ENCODE results near the gene DUSP16.

The DUSP16 gene

DNA sequence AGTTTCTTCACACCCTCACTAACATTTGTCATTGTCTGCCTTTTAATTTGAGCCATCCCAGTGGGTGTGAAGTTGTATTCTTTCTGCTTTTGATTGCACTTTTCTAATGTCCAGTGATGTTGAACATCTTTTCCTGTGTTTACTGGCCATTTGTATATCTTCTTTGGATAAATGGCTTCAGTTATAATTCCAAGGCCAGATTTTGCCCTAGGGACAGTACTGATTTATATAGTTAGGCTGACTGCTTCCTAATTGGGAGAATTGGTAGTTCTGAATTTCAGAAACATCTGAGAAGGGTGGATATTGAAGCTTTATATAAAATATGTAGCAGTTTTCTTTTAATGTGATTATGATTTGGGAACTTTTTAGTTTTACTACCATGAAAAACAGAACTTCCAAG lies 108.3 kb downstream of the DUSP16 start:
- no peak for FAIRE-seq
- TF ChIP-seq, protein P1, sequence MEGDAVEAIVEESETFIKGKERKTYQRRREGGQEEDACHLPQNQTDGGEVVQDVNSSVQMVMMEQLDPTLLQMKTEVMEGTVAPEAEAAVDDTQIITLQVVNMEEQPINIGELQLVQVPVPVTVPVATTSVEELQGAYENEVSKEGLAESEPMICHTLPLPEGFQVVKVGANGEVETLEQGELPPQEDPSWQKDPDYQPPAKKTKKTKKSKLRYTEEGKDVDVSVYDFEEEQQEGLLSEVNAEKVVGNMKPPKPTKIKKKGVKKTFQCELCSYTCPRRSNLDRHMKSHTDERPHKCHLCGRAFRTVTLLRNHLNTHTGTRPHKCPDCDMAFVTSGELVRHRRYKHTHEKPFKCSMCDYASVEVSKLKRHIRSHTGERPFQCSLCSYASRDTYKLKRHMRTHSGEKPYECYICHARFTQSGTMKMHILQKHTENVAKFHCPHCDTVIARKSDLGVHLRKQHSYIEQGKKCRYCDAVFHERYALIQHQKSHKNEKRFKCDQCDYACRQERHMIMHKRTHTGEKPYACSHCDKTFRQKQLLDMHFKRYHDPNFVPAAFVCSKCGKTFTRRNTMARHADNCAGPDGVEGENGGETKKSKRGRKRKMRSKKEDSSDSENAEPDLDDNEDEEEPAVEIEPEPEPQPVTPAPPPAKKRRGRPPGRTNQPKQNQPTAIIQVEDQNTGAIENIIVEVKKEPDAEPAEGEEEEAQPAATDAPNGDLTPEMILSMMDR (IDR thresholded peaks at IDR 0.05; ENCODE audit: insufficient read depth, missing control alignments), result no peak

GRCh38 chr12:12453635-12454034 lies 109.0 kb downstream of the DUSP16 start:
- FAIRE-seq (no peak), DNase-seq (ENCODE audit: insufficient read length, low spot score) (no peak)
- TF ChIP-seq, protein P1 (IDR thresholded peaks at IDR 0.05; ENCODE audit: insufficient read depth, missing control alignments), result no peak

More for the DNA sequence above, 108.3 kb downstream of the DUSP16 start:
- DNase-seq (ENCODE audit: insufficient read length, low spot score), result no peak

DNA sequence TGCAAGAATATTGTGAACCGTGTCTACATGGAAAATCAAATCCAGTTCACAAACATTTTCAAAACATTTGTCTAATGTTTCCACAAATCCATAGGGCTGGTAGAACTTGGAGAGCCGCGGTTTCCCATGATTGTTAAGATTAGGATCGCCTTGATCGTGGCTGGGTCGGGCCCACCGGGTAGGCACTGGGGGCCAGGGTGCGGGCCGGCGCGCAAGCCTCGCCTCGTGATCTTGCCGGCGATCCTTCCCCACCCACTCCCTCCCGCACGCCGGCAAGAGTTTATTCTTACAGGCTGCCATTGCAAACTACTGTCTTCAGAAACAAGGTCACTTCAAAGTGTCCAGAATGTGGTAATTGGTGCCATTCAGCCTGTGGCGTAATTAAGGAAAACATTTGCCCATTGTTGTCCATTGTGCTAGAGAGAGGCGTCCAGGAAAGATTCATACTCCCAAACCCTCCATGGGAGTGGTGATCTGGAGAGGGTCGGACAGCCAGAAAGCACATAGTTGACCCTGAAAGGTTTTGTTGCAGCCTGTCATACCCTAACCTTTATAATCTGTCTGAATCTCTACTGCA lies 110.2 kb downstream of the DUSP16 start:
- no peak for FAIRE-seq
- DNase-seq (ENCODE audit: insufficient read length, low spot score), result no peak
- TF ChIP-seq, protein P1 (IDR thresholded peaks at IDR 0.05; ENCODE audit: insufficient read depth, missing control alignments), result no peak

DNA sequence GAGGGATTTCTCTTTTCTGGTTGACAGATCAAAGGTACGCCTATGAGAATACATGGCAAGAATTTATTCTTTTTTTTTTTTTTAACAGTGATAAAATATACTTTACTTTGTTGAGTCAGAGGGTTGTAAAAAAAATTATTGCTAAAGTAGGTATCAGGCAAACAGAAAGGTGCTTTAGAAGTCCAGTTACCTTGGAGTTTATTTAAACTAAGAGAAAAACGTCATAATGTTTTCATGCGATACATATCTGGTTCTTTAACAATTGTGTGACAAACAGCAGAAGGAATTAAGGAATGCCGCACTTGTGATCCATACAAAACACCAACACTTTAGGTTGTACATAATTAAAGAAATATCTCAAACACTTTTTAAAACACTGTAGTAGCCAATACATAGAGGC lies 111.6 kb downstream of the DUSP16 start:
- no peak for DNase-seq (ENCODE audit: insufficient read length, low spot score)
- FAIRE-seq, result no peak
- TF ChIP-seq, protein P1 (IDR thresholded peaks at IDR 0.05; ENCODE audit: insufficient read depth, missing control alignments), result no peak

DNA sequence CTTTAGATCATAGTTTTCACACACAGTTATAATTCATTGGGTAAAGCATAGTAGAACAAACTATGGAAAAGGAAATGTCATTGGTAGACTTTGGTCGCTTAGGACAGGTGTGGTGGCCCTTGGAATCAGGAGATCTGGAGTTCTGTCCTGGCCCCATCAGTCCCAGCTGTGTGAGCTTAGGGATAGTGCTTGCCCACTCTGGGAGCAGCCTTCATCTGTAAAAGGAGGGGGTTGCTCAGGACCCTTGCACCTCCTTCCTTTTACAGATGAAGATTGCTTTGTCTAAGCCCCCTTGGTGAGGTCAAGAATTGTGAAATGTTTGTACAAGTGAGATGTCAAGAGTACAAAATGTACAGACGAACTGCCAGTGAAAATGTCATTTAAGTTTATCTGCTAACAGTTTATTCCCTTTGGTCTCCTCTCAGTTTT lies 112.6 kb downstream of the DUSP16 start:
- DNase-seq (ENCODE audit: insufficient read length, low spot score) (no peak), FAIRE-seq (no peak)
- TF ChIP-seq, protein P1 (IDR thresholded peaks at IDR 0.05; ENCODE audit: insufficient read depth, missing control alignments), result no peak

- FAIRE-seq (no peak), DNase-seq (ENCODE audit: insufficient read length, low spot score) (no peak)
- TF ChIP-seq, protein P1 (IDR thresholded peaks at IDR 0.05; ENCODE audit: insufficient read depth, missing control alignments), result no peak
These were observed 113.1 kb downstream of the DUSP16 start for GRCh38 chr12:12449533-12450025.

GRCh38 chr12:12447837-12448236 lies 114.8 kb downstream of the DUSP16 start:
- TF ChIP-seq, protein P1 (IDR thresholded peaks at IDR 0.05; ENCODE audit: insufficient read depth, missing control alignments), result no peak
- FAIRE-seq (no peak), DNase-seq (ENCODE audit: insufficient read length, low spot score) (no peak)

Data from D721Med (cell line).